ENCODE measurements around the gene THAP4.
"Not testable (repeated sequence)": the region's sequence is repeated elsewhere in the genome, so short reads cannot be mapped to it uniquely, and the experiment has no call there.

THAP4 gene

GRCh38 chr2:241612156-241613016 lies 24.6 kb downstream of the THAP4 start:
- DNase-seq (ENCODE audit: low spot score) = no peak

- DNase-seq (ENCODE audit: low spot score) = no peak
Observed at GRCh38 chr2:241611062-241611461, 25.9 kb downstream of the THAP4 start.

- peak; percentile 87 for DNase-seq (ENCODE audit: low spot score)
Observed at GRCh38 chr2:241609859-241610793, 26.8 kb downstream of the THAP4 start.

GRCh38 chr2:241608881-241609280 lies 28.1 kb downstream of the THAP4 start:
- DNase-seq (ENCODE audit: low spot score) = no peak

GRCh38 chr2:241607162-241607885 lies 29.6 kb downstream of the THAP4 start:
- DNase-seq (ENCODE audit: low spot score) = no peak

GRCh38 chr2:241606186-241606585 lies 30.8 kb downstream of the THAP4 start:
- DNase-seq (ENCODE audit: low spot score) = no peak

GRCh38 chr2:241603686-241604085 lies 33.3 kb downstream of the THAP4 start:
- no peak for DNase-seq (ENCODE audit: low spot score)

GRCh38 chr2:241602720-241603119 lies 34.2 kb downstream of the THAP4 start:
- DNase-seq (ENCODE audit: low spot score) = no peak

- no peak for DNase-seq (ENCODE audit: low spot score)
Observed at GRCh38 chr2:241601841-241602240, 35.1 kb downstream of the THAP4 start.

- no peak for DNase-seq (ENCODE audit: low spot score)
Observed at GRCh38 chr2:241599615-241600014, 37.3 kb downstream of the THAP4 start.

GRCh38 chr2:241598487-241598886 lies 38.5 kb downstream of the THAP4 start:
- DNase-seq (ENCODE audit: low spot score) = no peak

GRCh38 chr2:241598061-241598460 lies 38.9 kb downstream of the THAP4 start:
- no peak for DNase-seq (ENCODE audit: low spot score)

- no peak for DNase-seq (ENCODE audit: low spot score)
Observed at GRCh38 chr2:241597561-241597960, 39.4 kb downstream of the THAP4 start.

GRCh38 chr2:241595600-241596140 lies 41.3 kb downstream of the THAP4 start:
- DNase-seq (ENCODE audit: low spot score) = no peak

GRCh38 chr2:241593271-241593670 lies 43.7 kb downstream of the THAP4 start:
- DNase-seq (ENCODE audit: low spot score) = no peak

- DNase-seq (ENCODE audit: low spot score) = no peak
Observed at GRCh38 chr2:241592126-241592845, 44.7 kb downstream of the THAP4 start.

- not testable (repeated sequence) for DNase-seq (ENCODE audit: low spot score)
Observed at GRCh38 chr2:241590496-241591455, 46.2 kb downstream of the THAP4 start.

- DNase-seq (ENCODE audit: low spot score) = not testable (repeated sequence)
Observed at GRCh38 chr2:241589863-241590262, 47.1 kb downstream of the THAP4 start.

GRCh38 chr2:241586564-241587264 lies 50.2 kb downstream of the THAP4 start:
- DNase-seq (ENCODE audit: low spot score) = no peak

Measured in CD4-positive, alpha-beta T cell treated with Interleukin-6 at 100 ng/mL for 8 hours (primary cell).